T-helper 2 cell (primary cell): Measurements from ENCODE around the gene RDH11.

Source experiments
- DNase-seq, 5 experiments: peaks; one replicate each; pipeline versions ENCODE4 v3.0.0 to v3.0.0-alpha.2; 2012 to 2022

Gene RDH11

GRCh38 chr14:67645414-67645813 is 50.1 kb downstream of the RDH11 start:
- no peak for DNase-seq

GRCh38 chr14:67644428-67644827 is 51.1 kb downstream of the RDH11 start:
- DNase-seq: no peak

GRCh38 chr14:67643713-67644112 is 51.9 kb downstream of the RDH11 start:
- DNase-seq: peak in 1 of 5 experiments; percentile 26

- peak in 1 of 5 experiments; percentile 77 for DNase-seq
Observed at GRCh38 chr14:67641902-67642749, 53.4 kb downstream of the RDH11 start.

- DNase-seq: no peak
Observed at GRCh38 chr14:67641480-67641879, 54.1 kb downstream of the RDH11 start.

- no peak for DNase-seq
Observed at GRCh38 chr14:67638642-67639041, 56.9 kb downstream of the RDH11 start.

GRCh38 chr14:67636361-67636919 is 59.1 kb downstream of the RDH11 start:
- DNase-seq: peak in 1 of 5 experiments; percentile 41

GRCh38 chr14:67633451-67634147 is 62.0 kb downstream of the RDH11 start:
- no peak for DNase-seq

GRCh38 chr14:67630938-67631337 is 64.6 kb downstream of the RDH11 start:
- no peak for DNase-seq

- no peak for DNase-seq
Observed at GRCh38 chr14:67630186-67630585, 65.4 kb downstream of the RDH11 start.

GRCh38 chr14:67627519-67627918 is 68.0 kb downstream of the RDH11 start:
- no peak for DNase-seq
